SK-N-SH (cell line): ENCODE data around the gene MAD1L1. TPM values are rescaled to one million over a fixed set of nuclear protein-coding genes. Genes with fewer than 3 reads are reported as not detected.
"Not testable (repeated sequence)": the region's sequence is repeated elsewhere in the genome, so short reads cannot be mapped to it uniquely, and the experiment has no call there.

Experiments used
- CTCF ChIA-PET: fragments of 300-600, 350-600 bp; formaldehyde crosslinking; extraction: SDS; loops from one replicate; lab custom pipeline; 2021; lab: Yijun Ruan, JAX
- POLR2A ChIA-PET: fragments of 350-600 bp; sonication (Branson Sonifier 250); formaldehyde crosslinking; extraction: SDS; loops from one replicate; lab custom pipeline; 2020; ENCODE audit warnings: antibody characterized with exemption, inconsistent platforms; lab: Yijun Ruan, JAX
- DNase-seq: peaks from one replicate; pipeline ENCODE4 v3.0.0; 2012
- H2AFZ ChIP-seq: fragments of 200-600 bp; sonication (generic); 2 replicates; pipeline ENCODE4 v1.8.1; 2016; ENCODE audit warnings: antibody characterized with exemption, mild to moderate bottlenecking, low read depth
- H3F3A ChIP-seq: fragments of 200-600 bp; sonication (generic); replicated peaks from 2 replicates; pipeline ENCODE3; 2016; ENCODE audit warnings: antibody characterized with exemption, mild to moderate bottlenecking; ENCODE audit not compliant: insufficient read depth
- H3K27ac ChIP-seq, 2 experiments: fragments of 200-500 bp in 1 of 2; fragments of 200-600 bp in 1 of 2; sonication (Bioruptor generic) in 1 of 2; sonication (generic), shearing (Covaris generic) in 1 of 2; 2 replicates each; pipeline versions ENCODE4 v1.5.1 to v1.6.1; 2014 to 2016; ENCODE audit warnings: low read depth in 2 of 2, inconsistent platforms in 1 of 2, low read length in 1 of 2, mild to moderate bottlenecking in 1 of 2, mixed read lengths in 1 of 2
- H3K27me3 ChIP-seq: fragments of 200-600 bp; sonication (generic), shearing (Covaris generic); 2 replicates; pipeline ENCODE4 v1.6.1; 2016; ENCODE audit warnings: mixed run types; ENCODE audit not compliant: insufficient read depth
- H3K36me3 ChIP-seq, 2 experiments: fragments of 200-500 bp in 1 of 2; fragments of 200-600 bp in 1 of 2; sonication (Bioruptor generic) in 1 of 2; sonication (generic) in 1 of 2; replicated peaks in 1 of 2; 2 replicates each; pipeline versions ENCODE3 to v1.5.1; 2014 to 2016; ENCODE audit warnings: low read length in 1 of 2, mild to moderate bottlenecking in 1 of 2; ENCODE audit not compliant: insufficient read depth in 2 of 2, control insufficient read depth in 1 of 2
- H3K4me1 ChIP-seq, 2 experiments: fragments of 200-500 bp in 1 of 2; fragments of 200-600 bp in 1 of 2; sonication (Bioruptor generic) in 1 of 2; sonication (generic), shearing (Covaris generic) in 1 of 2; 2 replicates each; pipeline versions ENCODE4 v1.5.1 to v1.6.1; 2014 to 2016; ENCODE audit warnings: low read depth in 1 of 2, low read length in 1 of 2, mixed run types in 1 of 2; ENCODE audit not compliant: insufficient read depth in 2 of 2, control insufficient read depth in 1 of 2
- H3K4me2 ChIP-seq: fragments of 200-600 bp; sonication (generic), shearing (Covaris generic); 2 replicates; pipeline ENCODE4 v1.6.1; 2017; ENCODE audit warnings: mixed run types
- H3K4me3 ChIP-seq, 2 experiments: fragments of 200-500 bp in 1 of 2; fragments of 200-600 bp in 1 of 2; sonication (Bioruptor generic) in 1 of 2; sonication (generic), shearing (Covaris generic) in 1 of 2; 2 replicates each; pipeline versions ENCODE4 v1.5.1 to v1.8.1; 2014 to 2016; ENCODE audit warnings: low read depth in 2 of 2, inconsistent platforms in 1 of 2, low read length in 1 of 2, mild to moderate bottlenecking in 1 of 2, mixed read lengths in 1 of 2, moderate library complexity in 1 of 2
- H3K79me2 ChIP-seq: fragments of 200-600 bp; sonication (generic); 2 replicates; pipeline ENCODE4 v1.8.1; 2017; ENCODE audit warnings: mild to moderate bottlenecking; ENCODE audit not compliant: insufficient read depth
- H3K9ac ChIP-seq: fragments of 200-600 bp; sonication (generic); 2 replicates; pipeline ENCODE4 v1.6.1; 2017; ENCODE audit warnings: mixed run types
- H3K9me2 ChIP-seq: fragments of 200-600 bp; sonication (generic); 2 replicates; pipeline ENCODE4 v1.6.1; 2017; ENCODE audit warnings: mixed run types
- H3K9me3 ChIP-seq: fragments of 200-600 bp; sonication (generic); 2 replicates; pipeline ENCODE4 v1.6.1; 2017; ENCODE audit warnings: mixed run types, mild to moderate bottlenecking, moderate library complexity
- H4K20me1 ChIP-seq: fragments of 200-600 bp; sonication (generic); 2 replicates; pipeline ENCODE4 v1.6.1; 2017; ENCODE audit warnings: mild to moderate bottlenecking, mixed run types; ENCODE audit not compliant: insufficient read depth
- CHD2 ChIP-seq: fragments of 150-350 bp; IDR thresholded peaks from 2 replicates; pipeline ENCODE4 v1.6.1; 2018; ENCODE audit warnings: low read length; ENCODE audit not compliant: partially characterized antibody
- FOXJ3 ChIP-seq: sonication (generic); formaldehyde crosslinking; IDR thresholded peaks from 2 replicates; pipeline ENCODE4 v1.5.1; 2020; ENCODE audit warnings: mild to moderate bottlenecking, missing genetic modification reagents
- GABPA ChIP-seq: IDR thresholded peaks from 2 replicates; pipeline ENCODE4 v1.4.0; 2012; ENCODE audit warnings: low read depth, mild to moderate bottlenecking
- IRF3 ChIP-seq: fragments of 150-350 bp; IDR thresholded peaks from 2 replicates; pipeline ENCODE4 v1.6.1; 2016; ENCODE audit warnings: mild to moderate bottlenecking, low read depth, low read length
- NFIC ChIP-seq: IDR thresholded peaks from 2 replicates; pipeline ENCODE4 v1.4.0; 2012; ENCODE audit warnings: borderline replicate concordance
- NRF1 ChIP-seq: IDR thresholded peaks from 2 replicates; pipeline ENCODE4 v1.6.1; 2012; ENCODE audit warnings: low read depth, mild to moderate bottlenecking, low read length
- PBX3 ChIP-seq: IDR thresholded peaks from 2 replicates; pipeline ENCODE4; 2012
- RFX5 ChIP-seq: IDR thresholded peaks from 2 replicates; pipeline ENCODE4 v1.6.1; 2012; ENCODE audit warnings: mild to moderate bottlenecking, improper control_type of control experiment, low read length
- SMC3 ChIP-seq: IDR thresholded peaks from 2 replicates; pipeline ENCODE4 v1.6.1; 2012; ENCODE audit warnings: low read depth, low read length, improper control_type of control experiment
- TCF12 ChIP-seq: IDR thresholded peaks from 2 replicates; pipeline ENCODE4 v1.4.0; 2012
- WGBS: methylation state at CpG from one replicate; pipeline ENCODE4 v1.1.6; 2017; ENCODE audit warnings: low lambda C conversion rate; 5-methylcytosine and 5-hydroxymethylcytosine counted together
- polyA plus RNA-seq, 3 experiments: library from polyadenylated mRNA; depleted of rRNA; stranded (reverse); fragments of >200 nt; gene quantifications; 2 replicates each; pipeline ENCODE4 v1.2.3, GENCODE V29; 2012

Gene MAD1L1
- polyA plus RNA-seq, 1 of the 3 experiments (the other 2 are of a cell fraction) = 46.2 TPM

- no peak for TF ChIP-seq CHD2
- TF ChIP-seq IRF3 = no peak
- TF ChIP-seq NFIC = no peak
Observed at GRCh38 chr7:1819259-1819841, 413.4 kb downstream of the MAD1L1 start (continued).

GRCh38 chr7:1818575-1819258 lies 414.0 kb downstream of the MAD1L1 start:
- no peaks in the 10 kb centered on the region for H3K36me3 ChIP-seq
- peak overlapping the region in 1 of 2 experiments; percentile 22; a peak in 1 of 4 replicates for H3K27ac ChIP-seq
- H3K27me3 ChIP-seq = no peaks in the 10 kb centered on the region
- TF ChIP-seq CHD2 (no peak), RFX5 (no peak), FOXJ3 (CRISPR knock-in tag) (no peak), TCF12 (no peak), NRF1 (no peak), PBX3 (no peak)
- H3K4me3 ChIP-seq = no peak overlapping the region
- no peaks in the 10 kb centered on the region for H4K20me1 ChIP-seq
- CTCF ChIA-PET = no interaction called here
- H3K79me2 ChIP-seq = no peaks in the 10 kb centered on the region
- H3K4me1 ChIP-seq = peaks cover 0 to 52% of the 10 kb centered on the region in 2 experiments; a peak in 1 of 4 replicates
- no peak overlapping the region for H3K9ac ChIP-seq
- DNase-seq = peak; percentile 68
- POLR2A ChIA-PET = interaction anchor here (0.6 kb wide), 1 partner anchor 415 kb away, joined by 3 read pairs; no protein-coding TSS in a partner anchor
- H3K9me3 ChIP-seq = no peaks in the 10 kb centered on the region
- H3F3A ChIP-seq = no peaks in the 10 kb centered on the region
- no peak overlapping the region for H3K4me2 ChIP-seq
- H2AFZ ChIP-seq = no peak overlapping the region
- H3K9me2 ChIP-seq = no peaks in the 10 kb centered on the region
- WGBS = 85% methylated on average over 25 of the region's 28 CpGs

GRCh38 chr7:1817061-1817712 lies 415.6 kb downstream of the MAD1L1 start:
- peaks cover 0 to 62% of the 10 kb centered on the region in 2 experiments; a peak in 1 of 4 replicates for H3K4me1 ChIP-seq
- H3F3A ChIP-seq = no peaks in the 10 kb centered on the region
- H3K79me2 ChIP-seq = no peaks in the 10 kb centered on the region
- no peaks in the 10 kb centered on the region for H3K36me3 ChIP-seq
- no peak overlapping the region for H3K4me2 ChIP-seq
- no peak overlapping the region for H2AFZ ChIP-seq
- H3K9me2 ChIP-seq = no peaks in the 10 kb centered on the region
- ChIA-PET POLR2A (no interaction called here), CTCF (no interaction called here)
- WGBS = 94% methylated on average over 54 of the region's 57 CpGs
- DNase-seq = no peak
- H3K4me3 ChIP-seq = no peak overlapping the region
- H3K27ac ChIP-seq = no peak overlapping the region; a peak in 1 of 4 replicates
- H3K9ac ChIP-seq = no peak overlapping the region
- H3K9me3 ChIP-seq = no peaks in the 10 kb centered on the region
- TF ChIP-seq GABPA = no peak
- TF ChIP-seq SMC3 = no peak
- TF ChIP-seq, all 33 proteins: peak for 0
- Histone ChIP-seq H3K27me3 (no peaks in the 10 kb centered on the region), H4K20me1 (no peaks in the 10 kb centered on the region)

- H3K9ac ChIP-seq, CTCF ChIA-PET, POLR2A ChIA-PET, H4K20me1 ChIP-seq, H3K9me2 ChIP-seq, DNase-seq, H3K4me2 ChIP-seq, H3K79me2 ChIP-seq, H3K36me3 ChIP-seq, H3K27ac ChIP-seq, H3F3A ChIP-seq, H3K4me3 ChIP-seq, H2AFZ ChIP-seq, H3K9me3 ChIP-seq, H3K27me3 ChIP-seq: not testable (repeated sequence)
- WGBS = 50% methylated on average over 4 of the region's 7 CpGs
- H3K4me1 ChIP-seq = peaks cover 0 to 70% of the 10 kb centered on the region in 2 experiments; a peak in 1 of 4 replicates
Observed at GRCh38 chr7:1816451-1816850, 416.3 kb downstream of the MAD1L1 start.
